ENCODE data around the gene CDON. TPM values are rescaled to one million over a fixed set of nuclear protein-coding genes. Genes with fewer than 3 reads are reported as not detected.

Gene CDON
- total RNA-seq, 1 donor from 2014 or later: 39.8 TPM

GRCh38 chr11:126082251-126083109 is 19.8 kb upstream of the CDON start:
- no peak for DNase-seq

DNA sequence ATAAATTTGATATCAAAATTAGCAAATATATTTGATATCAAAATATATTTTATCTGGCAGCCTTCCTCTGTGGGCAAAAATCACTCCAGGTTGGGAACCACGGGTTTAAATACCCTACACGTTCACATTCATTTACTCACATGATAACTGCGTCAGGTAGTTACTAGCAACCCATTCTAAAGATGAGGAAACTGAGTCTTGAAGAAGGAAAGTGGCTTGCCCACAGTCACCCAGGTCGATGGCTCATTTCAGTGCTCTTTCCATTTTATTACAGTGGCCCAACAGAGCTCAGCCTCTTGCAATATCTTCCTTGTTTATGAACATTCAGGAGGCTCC is 19.2 kb upstream of the CDON start:
- DNase-seq: no peak

DNA sequence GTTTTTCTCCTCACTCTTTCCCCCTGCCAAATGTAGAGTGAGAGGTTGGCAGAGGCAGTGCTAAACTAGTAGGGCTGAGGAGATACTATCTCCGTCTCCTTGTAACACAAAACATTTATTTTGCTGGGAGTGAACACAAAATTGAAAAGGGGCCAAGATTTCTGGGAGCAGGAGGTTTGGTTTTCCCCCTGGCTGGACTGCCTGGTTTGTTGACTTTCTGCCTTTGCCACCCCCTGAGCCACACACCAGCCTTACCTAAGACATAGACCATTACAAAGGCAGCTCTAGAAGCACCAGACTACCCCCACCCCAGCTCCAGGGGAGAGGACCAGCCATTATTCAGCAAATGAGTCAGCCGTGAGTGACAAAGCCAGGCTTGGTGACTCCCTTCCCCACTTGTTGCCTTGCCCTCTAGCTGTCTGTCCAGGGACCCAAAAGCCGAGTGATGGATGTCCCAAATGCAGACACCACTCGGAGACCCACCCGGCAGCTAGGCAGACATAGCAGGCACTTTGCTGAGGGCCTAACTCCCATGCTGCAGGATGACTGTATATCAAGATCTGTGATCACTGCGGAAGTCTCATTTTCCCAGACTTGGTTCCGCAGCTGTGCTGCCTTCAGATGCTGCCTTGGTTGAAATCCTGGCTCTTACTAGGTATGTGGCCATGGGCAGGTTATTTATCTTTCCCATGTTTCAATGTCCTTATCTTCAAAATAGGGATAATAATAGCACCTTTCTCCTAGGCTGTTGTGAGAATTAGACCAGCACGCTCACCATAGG is 17.7 kb upstream of the CDON start:
- DNase-seq: no peak

- no peak for DNase-seq
These were observed 17.0 kb upstream of the CDON start for GRCh38 chr11:126079621-126080124.

- no peak for DNase-seq
These were observed 14.0 kb upstream of the CDON start for GRCh38 chr11:126076641-126077040.

DNA sequence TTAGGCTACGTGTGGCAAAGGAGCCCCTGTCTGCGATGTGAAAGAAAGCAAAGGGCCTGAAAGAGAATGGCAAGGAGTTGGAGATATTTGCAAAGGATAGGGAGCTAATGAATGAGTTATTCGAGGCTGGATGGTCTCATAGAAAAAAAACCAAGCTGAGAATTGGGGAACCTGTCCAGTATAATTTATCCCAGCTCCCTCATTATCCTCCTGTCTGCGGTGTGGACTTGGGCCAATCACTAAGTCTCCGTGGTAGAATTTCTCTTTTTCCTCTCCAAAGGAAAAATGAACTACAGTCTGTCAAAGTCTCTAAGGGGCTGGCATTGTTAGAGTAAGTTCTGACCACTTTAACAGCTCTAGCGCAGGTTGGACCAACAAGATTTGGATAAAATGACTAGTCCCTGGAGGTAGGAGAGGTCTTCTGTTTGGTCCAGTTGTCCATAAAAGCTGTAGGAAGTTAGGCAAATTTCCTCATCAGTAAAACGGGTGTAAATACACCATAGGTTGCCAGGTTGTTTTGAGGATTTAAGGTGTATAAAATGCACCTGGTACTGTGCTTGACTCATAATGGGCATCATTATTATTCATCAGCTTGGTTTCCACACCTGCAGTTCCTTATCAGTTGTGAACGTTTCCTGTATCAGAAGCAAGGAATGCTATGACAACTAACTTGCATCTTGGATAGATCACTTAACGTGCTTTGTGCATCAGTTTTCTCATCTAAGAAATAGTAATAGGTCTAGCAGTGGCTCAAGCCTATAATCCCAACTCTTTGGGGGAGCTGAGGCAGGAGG is 10.3 kb upstream of the CDON start:
- DNase-seq: no peak

DNA sequence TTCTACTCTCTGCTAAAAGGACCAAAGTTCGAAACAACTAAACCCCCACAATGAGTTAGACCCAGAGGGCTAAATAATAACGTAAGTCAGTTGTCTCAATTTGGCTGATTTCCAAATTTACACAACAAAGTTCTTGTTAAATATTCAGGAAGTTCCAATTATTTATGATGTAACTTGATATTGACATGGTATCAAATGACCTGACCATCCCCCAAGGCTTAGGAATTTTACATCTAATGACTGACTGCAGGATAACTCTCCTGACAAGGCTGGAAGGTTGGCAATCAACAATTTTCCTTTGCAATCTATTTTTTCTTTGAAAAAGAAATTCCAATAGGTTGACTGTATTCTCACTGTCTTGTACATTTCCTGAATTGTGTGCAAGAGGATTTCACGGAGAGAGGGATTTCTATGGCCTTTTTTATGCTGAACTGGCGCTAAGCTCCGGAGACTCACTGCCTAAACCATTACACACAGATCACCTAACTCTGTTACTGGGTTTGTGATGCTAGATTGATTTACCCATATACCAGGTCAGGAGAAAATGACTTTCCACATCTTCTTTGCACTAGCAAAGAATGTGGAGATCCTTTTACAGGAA is 9.6 kb upstream of the CDON start:
- no peak for DNase-seq

DNA sequence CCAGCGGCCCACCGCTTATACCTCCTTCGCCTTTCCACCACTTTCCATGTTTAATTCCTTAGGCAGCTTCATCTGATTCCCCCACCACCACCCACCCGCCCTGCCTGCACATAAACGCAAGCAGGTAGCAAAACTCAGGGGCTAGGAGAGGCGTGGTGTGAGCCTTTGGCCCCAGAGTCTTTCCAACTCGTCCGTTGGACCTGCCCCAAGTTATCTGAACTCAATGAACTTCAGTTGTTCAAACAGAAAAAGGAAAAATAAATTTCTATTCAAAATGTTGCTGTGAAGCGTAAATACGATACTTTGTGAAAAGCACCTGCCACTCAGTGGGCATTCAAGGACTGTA is 814 bp upstream of the CDON start:
- no peak for DNase-seq

- DNase-seq: peak; percentile 11
These were observed 673 bp downstream of the CDON start for GRCh38 chr11:126061707-126062678.

GRCh38 chr11:126060757-126061171 is 1.9 kb downstream of the CDON start:
- DNase-seq: no peak

- DNase-seq: no peak
These were observed 3.4 kb downstream of the CDON start for GRCh38 chr11:126059238-126059781.

DNA sequence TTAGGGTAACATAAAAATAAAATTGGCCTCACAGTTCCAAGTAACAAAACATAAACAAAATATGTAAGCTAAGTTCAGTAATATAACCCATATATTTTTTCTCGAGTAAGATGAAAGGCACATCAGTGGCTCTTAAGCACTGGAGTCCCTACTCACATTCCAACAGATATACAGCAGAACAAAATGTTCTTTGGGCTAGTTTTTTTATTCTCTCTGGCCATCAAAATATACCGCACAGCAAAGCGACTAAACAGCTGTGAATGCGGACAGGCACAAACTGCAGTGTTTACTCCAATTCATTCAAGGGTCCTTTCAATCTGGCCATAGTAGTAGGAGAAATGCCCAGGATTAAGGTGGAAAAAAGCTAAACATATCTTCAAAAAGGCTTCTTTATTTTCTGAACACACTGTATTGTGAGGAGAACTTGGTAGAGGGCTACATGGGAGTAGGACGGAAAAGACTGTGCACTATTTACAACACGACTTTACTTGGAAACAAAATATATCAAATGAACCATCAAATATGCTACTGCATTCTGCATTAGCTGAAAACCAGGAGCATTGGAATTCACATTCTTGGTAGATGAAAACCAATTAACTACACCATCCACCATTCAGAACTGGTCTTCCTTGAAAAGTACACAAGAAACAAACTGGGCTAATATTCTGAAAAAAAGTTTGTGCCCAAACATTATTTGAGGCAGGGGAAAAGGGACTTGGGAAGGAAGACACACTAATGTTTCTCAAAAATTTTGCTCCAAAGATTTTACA is 4.4 kb downstream of the CDON start:
- DNase-seq: no peak

GRCh38 chr11:126054882-126055281 is 7.8 kb downstream of the CDON start:
- no peak for DNase-seq

- DNase-seq: no peak
These were observed 8.3 kb downstream of the CDON start for GRCh38 chr11:126054408-126054807.

GRCh38 chr11:126053415-126054286 is 9.0 kb downstream of the CDON start:
- DNase-seq: no peak

- DNase-seq: no peak
These were observed 11.5 kb downstream of the CDON start for GRCh38 chr11:126051117-126051516.

DNA sequence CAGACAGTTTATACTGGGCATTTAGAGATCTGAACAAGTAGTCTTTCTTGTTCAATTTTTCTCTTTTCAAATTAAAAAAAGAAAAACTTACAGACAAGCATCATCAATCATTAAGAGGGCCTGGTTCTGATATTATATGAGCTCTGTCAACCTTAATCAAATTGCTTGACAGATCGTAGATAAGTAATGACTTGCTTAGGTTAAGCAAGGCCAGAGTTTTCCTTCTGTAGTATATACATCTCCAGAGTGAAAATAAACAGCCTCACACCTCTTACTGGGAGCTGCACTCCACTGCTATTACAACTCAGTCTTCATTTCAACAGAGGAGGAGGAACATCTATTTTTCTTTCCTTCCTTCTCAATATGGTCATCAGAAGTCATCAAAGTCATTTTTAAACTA is 13.5 kb downstream of the CDON start:
- DNase-seq: no peak

- DNase-seq: no peak
These were observed 14.5 kb downstream of the CDON start for GRCh38 chr11:126048197-126048596.
